GM19455 (cell line): ENCODE data around the gene TBC1D5.
"Not testable (repeated sequence)": the region's sequence is repeated elsewhere in the genome, so short reads cannot be mapped to it uniquely, and the experiment has no call there.

ENCODE experiments used
- ATAC-seq: cut with Tn5 transposase; IDR thresholded peaks from one replicate; pipeline ENCODE4 v1.9.1; 2021; ENCODE audit not compliant: unreplicated experiment

TBC1D5 gene

DNA sequence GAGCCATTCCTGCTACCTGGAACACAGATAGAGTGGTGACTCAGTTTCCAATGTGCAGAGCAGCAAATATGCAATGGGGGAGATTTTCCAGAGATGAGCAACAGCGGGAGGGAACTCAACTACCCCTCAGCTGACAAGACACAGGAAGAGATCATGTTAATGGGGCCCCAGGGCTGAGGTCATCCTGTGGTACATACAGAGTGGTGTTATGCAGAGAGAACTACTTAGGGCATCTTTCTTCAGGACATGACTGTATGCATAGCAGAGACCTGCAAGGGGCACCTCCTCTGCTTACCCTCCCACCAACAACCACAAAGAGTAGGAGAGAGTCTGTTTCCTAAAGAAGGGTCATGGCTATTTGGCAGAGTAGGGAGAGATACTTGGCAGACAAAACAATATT, 6.8 kb upstream of the TBC1D5 start:
- peak; percentile 34 for ATAC-seq

DNA sequence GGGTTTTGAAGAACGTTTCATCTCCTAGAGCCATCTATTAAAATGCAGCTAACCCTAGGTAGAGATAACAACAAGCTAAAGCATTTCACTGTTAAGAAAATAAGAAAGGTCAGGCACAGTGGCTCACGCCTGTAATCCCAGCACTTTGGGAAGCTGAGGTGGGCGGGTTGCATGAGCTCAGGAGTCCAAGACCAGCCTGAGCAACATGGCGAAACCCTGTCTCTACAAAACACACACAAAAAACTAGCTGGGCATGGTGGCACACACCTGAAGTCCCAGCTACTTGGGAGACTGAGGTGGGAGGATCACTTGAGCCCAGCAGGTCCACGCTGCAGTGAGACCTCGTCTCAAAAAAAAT, 5.4 kb upstream of the TBC1D5 start:
- peak; percentile 13 for ATAC-seq

- peak; percentile 71 for ATAC-seq
These were observed 4.9 kb upstream of the TBC1D5 start for GRCh38 chr3:17747174-17747889.

GRCh38 chr3:17745894-17746293, 3.5 kb upstream of the TBC1D5 start:
- ATAC-seq, result no peak

GRCh38 chr3:17745301-17745700, 2.9 kb upstream of the TBC1D5 start:
- no peak for ATAC-seq

GRCh38 chr3:17744693-17745092, 2.3 kb upstream of the TBC1D5 start:
- ATAC-seq, result no peak

GRCh38 chr3:17743658-17743995, 1.2 kb upstream of the TBC1D5 start:
- ATAC-seq, result no peak

GRCh38 chr3:17742880-17743657, 638 bp upstream of the TBC1D5 start:
- ATAC-seq, result peak; percentile 3

DNA sequence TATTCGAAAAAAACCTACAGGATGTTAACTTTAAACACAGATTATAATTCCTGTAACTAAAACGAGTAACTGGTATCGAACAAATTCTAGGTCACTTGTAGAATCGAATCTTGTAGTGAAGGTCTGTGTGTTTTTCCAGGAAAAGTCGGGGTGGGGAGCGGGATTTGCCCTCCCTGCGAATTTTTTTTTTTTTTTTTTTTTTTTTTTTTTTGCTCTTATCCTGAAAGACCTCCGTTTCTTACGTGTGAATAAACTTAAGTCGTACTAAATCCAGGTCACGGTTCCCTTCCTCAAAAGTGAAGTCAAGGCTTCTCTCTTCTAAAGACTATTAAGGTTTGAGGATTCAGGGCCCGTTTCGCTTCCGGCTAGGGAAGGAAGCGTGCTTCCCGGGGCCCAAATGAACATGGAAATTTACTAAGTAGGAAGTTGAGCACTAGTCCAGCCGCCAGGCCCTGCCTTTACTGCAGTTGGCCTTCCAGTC, 770 bp downstream of the TBC1D5 start:
- ATAC-seq, result no peak

DNA sequence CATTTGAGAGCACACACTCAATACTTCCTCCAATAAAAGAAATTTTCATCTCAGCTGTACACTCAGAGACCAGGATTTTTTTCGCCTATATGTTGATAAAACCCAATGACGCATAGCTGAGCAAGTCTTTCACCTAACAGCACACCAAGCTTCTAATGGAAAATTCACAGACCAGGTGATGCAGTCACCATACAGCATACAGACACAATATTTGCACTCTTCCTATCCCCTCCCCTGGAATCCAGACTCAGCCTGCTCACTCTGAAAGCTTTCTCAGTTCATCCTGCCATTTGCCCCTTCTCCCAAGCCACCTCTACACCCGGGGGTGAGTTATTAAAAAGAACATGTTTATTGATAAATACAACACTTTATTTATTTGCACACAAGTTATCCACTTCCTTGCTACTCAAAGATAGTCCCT, 1.7 kb downstream of the TBC1D5 start:
- ATAC-seq, result no peak

GRCh38 chr3:17738921-17739320, 3.5 kb downstream of the TBC1D5 start:
- ATAC-seq, result no peak

GRCh38 chr3:17738219-17738618, 4.2 kb downstream of the TBC1D5 start:
- ATAC-seq, result no peak

GRCh38 chr3:17737591-17737990, 4.8 kb downstream of the TBC1D5 start:
- ATAC-seq, result no peak

GRCh38 chr3:17735362-17735761, 7.1 kb downstream of the TBC1D5 start:
- ATAC-seq, result not testable (repeated sequence)

- ATAC-seq, result no peak
These were observed 8.7 kb downstream of the TBC1D5 start for GRCh38 chr3:17733768-17734167.

DNA sequence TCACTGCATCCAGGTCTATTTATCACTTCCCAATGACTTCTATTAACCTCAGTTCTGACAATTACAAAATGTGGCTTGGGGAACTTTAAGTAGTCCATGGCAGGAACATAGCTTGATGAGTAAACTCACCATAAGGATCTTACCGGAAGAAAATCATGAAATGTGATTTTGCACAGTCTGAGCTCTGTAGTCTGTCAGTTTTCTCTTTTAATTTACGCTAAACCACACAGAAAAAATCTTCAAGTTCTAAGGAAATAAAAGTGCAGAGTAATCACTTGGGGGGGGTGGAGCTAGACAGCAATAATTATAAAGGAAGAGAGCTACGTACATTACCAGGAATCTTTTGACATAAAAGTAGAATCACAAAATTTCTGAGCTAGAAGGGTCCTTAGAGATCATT, 9.2 kb downstream of the TBC1D5 start:
- no peak for ATAC-seq

GRCh38 chr3:17730318-17730967, 12.0 kb downstream of the TBC1D5 start:
- ATAC-seq, result no peak

DNA sequence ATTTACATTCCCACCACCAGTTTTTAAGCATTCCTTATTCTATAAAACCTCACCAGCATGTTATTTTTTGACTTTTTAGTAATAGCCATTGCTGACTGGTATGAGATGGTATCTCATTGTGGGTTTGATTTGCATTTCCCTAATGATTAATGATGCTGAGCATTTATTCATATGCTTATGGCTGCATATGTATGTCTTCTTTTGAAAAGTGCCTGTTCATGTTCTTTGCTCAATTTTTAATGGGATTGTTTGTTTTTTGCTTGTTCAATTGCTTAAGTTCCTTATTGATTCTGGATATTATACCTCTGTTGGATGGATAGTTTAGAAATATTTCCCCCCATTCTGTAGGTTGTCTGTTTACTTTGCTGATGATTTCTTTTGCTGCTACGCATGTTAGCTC, 16.1 kb downstream of the TBC1D5 start:
- no peak for ATAC-seq

- not testable (repeated sequence) for ATAC-seq
These were observed 16.6 kb downstream of the TBC1D5 start for GRCh38 chr3:17725844-17726243.

GRCh38 chr3:17724948-17725347, 17.5 kb downstream of the TBC1D5 start:
- no peak for ATAC-seq

DNA sequence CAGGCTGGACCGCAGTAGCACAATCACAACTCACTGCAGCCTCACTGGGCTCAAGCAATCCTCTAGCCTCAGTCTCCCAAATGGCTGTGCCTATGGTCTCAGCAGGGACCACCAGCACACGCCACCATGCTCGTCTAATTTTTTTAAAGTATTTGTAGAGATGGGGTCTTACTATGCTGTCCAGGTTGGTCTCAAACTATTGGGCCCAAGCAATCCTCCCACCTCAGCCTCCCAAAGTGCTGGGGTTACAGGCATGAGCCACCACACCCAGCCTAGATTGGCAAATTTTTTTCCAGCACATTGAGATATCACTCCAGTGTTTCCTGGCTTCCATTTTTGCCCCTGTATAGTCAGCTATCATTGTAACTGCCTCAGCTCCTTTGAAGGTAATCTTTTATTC, 18.3 kb downstream of the TBC1D5 start:
- no peak for ATAC-seq

- no peak for ATAC-seq
These were observed 25.0 kb downstream of the TBC1D5 start for GRCh38 chr3:17717411-17717810.
